Right cardiac atrium (tissue), 5 donors: ENCODE data around the gene DOK7. TPM values are rescaled to one million over a fixed set of nuclear protein-coding genes. Genes with fewer than 3 reads are reported as not detected.
A peak's percentile ranks its signal among the peaks of the same experiment; 100 is the strongest.
"Not testable (repeated sequence)": the region's sequence is repeated elsewhere in the genome, so short reads cannot be mapped to it uniquely, and the experiment has no call there.

Source experiments
- ATAC-seq, 2 donors: fragments of 200-7000 bp; cut with Tn5 transposase; one replicate each; pipeline versions ENCODE4 v1.8.0 to v1.9.1; 2020; ENCODE audit warnings: moderate library complexity in 2 of 2, mild to moderate bottlenecking in 1 of 2
- DNase-seq, 3 donors: peaks; one replicate each; pipeline ENCODE4 v3.0.0-alpha.2; 2020
- H3K27ac ChIP-seq: one replicate; pipeline ENCODE4 v1.5.1; 2013; ENCODE audit warnings: mild to moderate bottlenecking, low read length, control low read depth, moderate library complexity
- H3K27me3 ChIP-seq: one replicate; pipeline ENCODE4 v1.6.1; 2013; ENCODE audit not compliant: control insufficient read depth, insufficient read depth
- H3K4me1 ChIP-seq: one replicate; pipeline ENCODE4 v1.6.1; 2013; ENCODE audit warnings: low read length; ENCODE audit not compliant: control insufficient read depth, insufficient read depth
- H3K4me3 ChIP-seq: one replicate; pipeline ENCODE4 v1.5.1; 2013; ENCODE audit warnings: low read length, control low read depth
- H3K9me3 ChIP-seq: one replicate; pipeline ENCODE4 v1.6.1; 2013; ENCODE audit warnings: low read length; ENCODE audit not compliant: control insufficient read depth
- WGBS: extraction: QIAGEN DNeasy Blood & Tissue Kit; methylation state at CpG from one replicate; pipeline ENCODE4 v1.1.7; 2013; 5-methylcytosine and 5-hydroxymethylcytosine counted together
- intact Hi-C, 4 donors: fragments of 100-400 bp; cut with DNase I; formaldehyde crosslinking; loops; one replicate each; pipeline versions ENCODE4 v1.11.0 to v1.14.0; 2022 to 2023
- polyA plus RNA-seq: library from polyadenylated mRNA; stranded (reverse); fragments of 200-250 nt; gene quantifications from one replicate; pipeline ENCODE4 v1.2.3, GENCODE V29; 2013
- total RNA-seq, 4 donors: library from RNA; stranded (reverse); fragmentation: NEBNext Ultra II Directional; extraction: Animal tissue kit (Norgen Biotek cat#: 25700); gene quantifications; one replicate each; pipeline ENCODE4 v1.2.1, GENCODE V29; 2021
- donor health status: healthy with polysubstance abuse.
- donor health status: DM: no; HTN: yes; CAD: no.
- donor health status: DM: no; HTN: no; CAD: no.
- donor health status: DM: no; HTN: yes; CAD: no; lungs with severe emphysema.
- donor health status: DM: yes; HTN: yes; CAD: no.

Gene DOK7
- total and polyA plus RNA-seq, 5 donors = 28.9 to 40.0 (median 35.4) TPM

GRCh38 chr4:3450643-3451042, 12.5 kb upstream of the DOK7 start:
- Histone ChIP-seq H3K4me3 (no peak overlapping the region), H3K27ac (no peak overlapping the region), H3K9me3 (no peaks in the 10 kb centered on the region), H3K27me3 (no peaks in the 10 kb centered on the region), H3K4me1 (no peaks in the 10 kb centered on the region)
- intact Hi-C loops = no loop called here
- ATAC-seq = no peak
- WGBS = 98% methylated on average over 4 of the region's 4 CpGs
- no peak for DNase-seq

GRCh38 chr4:3451956-3452355, 11.2 kb upstream of the DOK7 start:
- DNase-seq (no peak), ATAC-seq (no peak)
- WGBS = 64% methylated on average over 3 of the region's 3 CpGs
- Histone ChIP-seq H3K27ac (no peak overlapping the region), H3K4me1 (no peaks in the 10 kb centered on the region), H3K27me3 (no peaks in the 10 kb centered on the region), H3K4me3 (no peak overlapping the region), H3K9me3 (no peaks in the 10 kb centered on the region)
- intact Hi-C loops = no loop called here

GRCh38 chr4:3452376-3452775, 10.7 kb upstream of the DOK7 start:
- Histone ChIP-seq H3K27ac (no peak overlapping the region), H3K4me3 (no peak overlapping the region), H3K4me1 (no peaks in the 10 kb centered on the region), H3K9me3 (no peaks in the 10 kb centered on the region), H3K27me3 (no peaks in the 10 kb centered on the region)
- WGBS = 72% methylated on average over 7 of the region's 7 CpGs
- intact Hi-C loops = no loop called here
- peak in 1 of 2 donors; percentile 39 for ATAC-seq
- DNase-seq = peak in 2 of 3 donors; percentile 23 to 37

GRCh38 chr4:3455596-3455995, 7.5 kb upstream of the DOK7 start:
- H3K9me3 ChIP-seq, DNase-seq, H3K4me1 ChIP-seq, H3K27me3 ChIP-seq, ATAC-seq, intact Hi-C loops, H3K4me3 ChIP-seq, H3K27ac ChIP-seq: not testable (repeated sequence)
- 83% methylated on average over 3 of the region's 3 CpGs for whole genome bisulfite sequencing

- Histone ChIP-seq H3K9me3 (no peaks in the 10 kb centered on the region), H3K4me3 (no peak overlapping the region), H3K27me3 (no peaks in the 10 kb centered on the region), H3K4me1 (no peaks in the 10 kb centered on the region), H3K27ac (no peak overlapping the region)
- WGBS = 86% methylated on average over 6 of the region's 6 CpGs
- no peak for ATAC-seq
- intact Hi-C loops = no loop called here
- no peak for DNase-seq
These were observed 4.7 kb upstream of the DOK7 start for GRCh38 chr4:3458371-3458770.

GRCh38 chr4:3459156-3459555, 4.0 kb upstream of the DOK7 start:
- WGBS = 86% methylated on average over 5 of the region's 5 CpGs
- H3K9me3 ChIP-seq, ATAC-seq, H3K4me3 ChIP-seq, H3K27ac ChIP-seq, H3K4me1 ChIP-seq, intact Hi-C loops, H3K27me3 ChIP-seq: not testable (repeated sequence)
- DNase-seq = peak in 1 of 3 donors; percentile 11

GRCh38 chr4:3460926-3461325, 2.2 kb upstream of the DOK7 start:
- no peak for ATAC-seq
- H3K4me3 ChIP-seq = no peak overlapping the region

GRCh38 chr4:3461515-3462291, 1.4 kb upstream of the DOK7 start:
- no peaks in the 10 kb centered on the region for H3K4me1 ChIP-seq
- DNase-seq = peak; percentile 59 to 88 (median 87)
- no peaks in the 10 kb centered on the region for H3K9me3 ChIP-seq
- intact Hi-C loops = no loop called here
- peak overlapping the region; percentile 32 for H3K27ac ChIP-seq
- 58% methylated on average over 25 of the region's 25 CpGs for WGBS
- no peak overlapping the region for H3K4me3 ChIP-seq
- ATAC-seq = peak; percentile 65 to 83
- H3K27me3 ChIP-seq = no peaks in the 10 kb centered on the region

More at GRCh38 chr4:3460926-3461325, 2.2 kb upstream of the DOK7 start:
- no peaks in the 10 kb centered on the region for H3K9me3 ChIP-seq
- DNase-seq = peak in 2 of 3 donors; percentile 5 to 55
- H3K27ac ChIP-seq = peak overlapping the region; percentile 32
- no peaks in the 10 kb centered on the region for H3K27me3 ChIP-seq
- WGBS = 89% methylated on average over 5 of the region's 5 CpGs
- intact Hi-C loops = no loop called here
- H3K4me1 ChIP-seq = no peaks in the 10 kb centered on the region

GRCh38 chr4:3462321-3462789, 751 bp upstream of the DOK7 start:
- Histone ChIP-seq H3K9me3 (no peaks in the 10 kb centered on the region), H3K27me3 (no peaks in the 10 kb centered on the region), H3K4me1 (no peaks in the 10 kb centered on the region), H3K27ac (peak overlapping the region; percentile 32), H3K4me3 (no peak overlapping the region)
- ATAC-seq = peak in 1 of 2 donors; percentile 3
- WGBS = 64% methylated on average over 10 of the region's 10 CpGs
- peak; percentile 17 to 54 (median 31) for DNase-seq
- intact Hi-C loops = no loop called here

GRCh38 chr4:3463556-3464348, 646 bp downstream of the DOK7 start:
- no peaks in the 10 kb centered on the region for H3K4me1 ChIP-seq
- no peaks in the 10 kb centered on the region for H3K27me3 ChIP-seq
- peak overlapping the region; percentile 67 for H3K4me3 ChIP-seq
- H3K9me3 ChIP-seq = no peaks in the 10 kb centered on the region
- WGBS = 40% methylated on average over 41 of the region's 43 CpGs
- intact Hi-C loops = no loop called here
- peak overlapping the region; percentile 66 for H3K27ac ChIP-seq
- peak; percentile 3 for ATAC-seq
- DNase-seq = peak; percentile 19 to 56 (median 48)

- intact Hi-C loops = no loop called here
- ATAC-seq (no peak), DNase-seq (peak in 2 of 3 donors; percentile 13 to 53)
- WGBS = 79% methylated on average over 15 of the region's 15 CpGs
- Histone ChIP-seq H3K27me3 (no peaks in the 10 kb centered on the region), H3K4me1 (no peaks in the 10 kb centered on the region), H3K9me3 (no peaks in the 10 kb centered on the region), H3K27ac (peak overlapping the region; percentile 66), H3K4me3 (peak overlapping the region; percentile 67)
These were observed 1.3 kb downstream of the DOK7 start for GRCh38 chr4:3464349-3464905.
